Hepatocyte (in vitro differentiated cells): ENCODE measurements around the gene ALK.

ENCODE experiments used
- EZH2 ChIP-seq: fragments of 200-600 bp; sonication (generic); IDR thresholded peaks from 2 replicates; pipeline ENCODE4 v1.6.1; 2016; ENCODE audit warnings: antibody characterized with exemption, mild to moderate bottlenecking, borderline replicate concordance
- EZH2phosphoT487 ChIP-seq: fragments of 200-600 bp; sonication (generic); IDR thresholded peaks from one replicate; pipeline ENCODE4 v1.6.1; 2018; ENCODE audit warnings: antibody characterized with exemption, mild to moderate bottlenecking, low read depth, moderate library complexity; ENCODE audit not compliant: unreplicated experiment, severe bottlenecking
- TF ChIP-seq, protein P1 (sequence below): fragments of 200-600 bp; sonication (generic); IDR thresholded peaks from 2 replicates; pipeline ENCODE4 v1.5.1; 2016; ENCODE audit warnings: antibody characterized with exemption, mild to moderate bottlenecking; ENCODE audit not compliant: poor library complexity

DNA sequence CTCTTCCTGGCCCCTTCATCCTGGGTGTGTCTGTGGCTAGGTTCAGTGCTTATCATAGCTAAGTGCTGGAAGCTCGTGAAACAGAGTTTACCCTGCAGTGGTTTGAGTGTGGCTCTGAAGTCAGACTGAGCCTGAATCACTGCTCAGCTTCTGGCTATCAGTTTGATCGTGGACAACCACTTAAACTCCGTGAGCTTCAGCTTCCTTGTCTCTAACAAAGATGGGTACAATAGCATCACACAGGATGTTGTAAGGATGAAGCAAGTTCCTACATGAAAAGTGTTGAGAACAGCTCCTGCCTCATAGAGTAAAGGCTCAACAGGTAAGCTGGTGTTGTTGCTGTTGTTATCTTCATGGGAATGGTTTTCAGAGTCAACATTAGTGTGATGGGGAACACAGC is 595.8 kb downstream of the ALK start:
- TF ChIP-seq, protein P1, sequence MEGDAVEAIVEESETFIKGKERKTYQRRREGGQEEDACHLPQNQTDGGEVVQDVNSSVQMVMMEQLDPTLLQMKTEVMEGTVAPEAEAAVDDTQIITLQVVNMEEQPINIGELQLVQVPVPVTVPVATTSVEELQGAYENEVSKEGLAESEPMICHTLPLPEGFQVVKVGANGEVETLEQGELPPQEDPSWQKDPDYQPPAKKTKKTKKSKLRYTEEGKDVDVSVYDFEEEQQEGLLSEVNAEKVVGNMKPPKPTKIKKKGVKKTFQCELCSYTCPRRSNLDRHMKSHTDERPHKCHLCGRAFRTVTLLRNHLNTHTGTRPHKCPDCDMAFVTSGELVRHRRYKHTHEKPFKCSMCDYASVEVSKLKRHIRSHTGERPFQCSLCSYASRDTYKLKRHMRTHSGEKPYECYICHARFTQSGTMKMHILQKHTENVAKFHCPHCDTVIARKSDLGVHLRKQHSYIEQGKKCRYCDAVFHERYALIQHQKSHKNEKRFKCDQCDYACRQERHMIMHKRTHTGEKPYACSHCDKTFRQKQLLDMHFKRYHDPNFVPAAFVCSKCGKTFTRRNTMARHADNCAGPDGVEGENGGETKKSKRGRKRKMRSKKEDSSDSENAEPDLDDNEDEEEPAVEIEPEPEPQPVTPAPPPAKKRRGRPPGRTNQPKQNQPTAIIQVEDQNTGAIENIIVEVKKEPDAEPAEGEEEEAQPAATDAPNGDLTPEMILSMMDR = no peak
- no peak for TF ChIP-seq EZH2
- no peak for TF ChIP-seq EZH2phosphoT487
